H1 (cell line): Measurements from ENCODE around the gene MORN5. TPM values are rescaled to one million over a fixed set of nuclear protein-coding genes. Genes with fewer than 3 reads are reported as not detected.
A peak's percentile ranks its signal among the peaks of the same experiment; 100 is the strongest.

Experiments used
- CTCF ChIA-PET: fragments of 300-600 bp; sonication (Branson Sonifier 250); formaldehyde crosslinking; loops from one replicate; lab custom pipeline; 2021; ENCODE audit not compliant: partially characterized antibody; lab: Charles Lee
- POLR2A ChIA-PET: fragments of 300-600 bp; sonication (Branson Sonifier 250); formaldehyde crosslinking; loops from one replicate; lab custom pipeline; 2021; ENCODE audit warnings: inconsistent platforms; ENCODE audit not compliant: partially characterized antibody; lab: Charles Lee
- DNase-seq, 2 experiments: peaks; one replicate each; pipeline versions ENCODE4 v3.0.0 to v3.0.0-alpha.2; 2010 to 2022; ENCODE audit warnings: low spot score in 2 of 2, low read depth in 1 of 2, mixed read lengths in 1 of 2
- FAIRE-seq: peaks from 2 replicates; lab custom pipeline; 2011; peaks lifted over from hg19 to GRCh38; lab: Jason Lieb, UNC
- H2AFZ ChIP-seq: 2 replicates; pipeline ENCODE4 v1.8.1; 2012; ENCODE audit warnings: low read length, inconsistent platforms
- H2AK5ac ChIP-seq: 2 replicates; pipeline ENCODE4 v1.6.1; 2013; ENCODE audit warnings: low read depth, low read length
- H2BK120ac ChIP-seq: replicated peaks from 2 replicates; pipeline ENCODE3; 2013; ENCODE audit warnings: low read depth, low read length, inconsistent platforms
- H2BK12ac ChIP-seq: 2 replicates; pipeline ENCODE4 v1.6.1; 2013; ENCODE audit warnings: low read depth, low read length
- H2BK15ac ChIP-seq: 2 replicates; pipeline ENCODE4 v1.6.1; 2013; ENCODE audit warnings: low read length
- H2BK20ac ChIP-seq: 2 replicates; pipeline ENCODE4 v1.6.1; 2013; ENCODE audit warnings: low read length
- H2BK5ac ChIP-seq: 2 replicates; pipeline ENCODE4 v1.6.1; 2013; ENCODE audit warnings: low read depth, low read length
- H3K14ac ChIP-seq: 2 replicates; pipeline ENCODE4 v1.6.1; 2013; ENCODE audit warnings: inconsistent platforms; ENCODE audit not compliant: insufficient read length
- H3K18ac ChIP-seq: 2 replicates; pipeline ENCODE4 v1.6.1; 2013; ENCODE audit warnings: low read length; ENCODE audit errors: extremely low read depth
- H3K23ac ChIP-seq: 2 replicates; pipeline ENCODE4 v1.6.1; 2013; ENCODE audit warnings: inconsistent platforms; ENCODE audit not compliant: insufficient read length
- H3K23me2 ChIP-seq: 2 replicates; pipeline ENCODE4 v1.6.1; 2013; ENCODE audit warnings: low read depth, low read length
- H3K27ac ChIP-seq: 2 replicates; pipeline ENCODE4 v1.6.1; 2011; ENCODE audit warnings: low read depth, low read length, inconsistent platforms
- H3K27me3 ChIP-seq, 4 experiments: replicated peaks in 1 of 4; 1 replicate in 1 of 4; 2 replicates in 3 of 4; pipeline versions ENCODE4 v1.6.1 to v1.8.1; 2011 to 2013; ENCODE audit warnings: low read length in 3 of 4, mild to moderate bottlenecking in 3 of 4, inconsistent platforms in 2 of 4, mixed read lengths in 2 of 4, moderate library complexity in 1 of 4; ENCODE audit not compliant: control insufficient read depth in 3 of 4, insufficient read depth in 3 of 4; ENCODE audit errors: extremely low read depth in 1 of 4
- H3K36me3 ChIP-seq, 4 experiments: 2 replicates each; pipeline versions ENCODE4 v1.6.1 to v1.8.1; 2011 to 2013; ENCODE audit warnings: mild to moderate bottlenecking in 4 of 4, low read length in 3 of 4, moderate library complexity in 2 of 4, control low read depth in 1 of 4, inconsistent platforms in 1 of 4; ENCODE audit not compliant: insufficient read depth in 4 of 4, control insufficient read depth in 2 of 4
- H3K4ac ChIP-seq: replicated peaks from 2 replicates; pipeline ENCODE3; 2013; ENCODE audit warnings: low read length, low read depth, mixed read lengths, inconsistent platforms; ENCODE audit not compliant: insufficient read length
- H3K4me1 ChIP-seq, 4 experiments: replicated peaks in 1 of 4; 1 replicate in 1 of 4; 2 replicates in 3 of 4; pipeline versions ENCODE4 v1.6.1 to v1.8.1; 2011 to 2013; ENCODE audit warnings: low read length in 3 of 4, inconsistent platforms in 2 of 4, mixed read lengths in 1 of 4; ENCODE audit not compliant: insufficient read depth in 4 of 4, control insufficient read depth in 3 of 4
- H3K4me2 ChIP-seq, 2 experiments: 2 replicates each; pipeline versions ENCODE4 v1.6.1 to v1.8.1; 2011 to 2013; ENCODE audit warnings: low read depth in 2 of 2, low read length in 2 of 2, control low read depth in 1 of 2, inconsistent platforms in 1 of 2, mild to moderate bottlenecking in 1 of 2; ENCODE audit not compliant: insufficient read depth in 1 of 2
- H3K4me3 ChIP-seq, 4 experiments: fragments of 200-600, 300-600 bp in 1 of 4; sonication (generic), shearing (Covaris generic), sonication (Bioruptor Twin) in 1 of 4; 2 replicates each; pipeline versions ENCODE4 v1.5.1 to v1.8.1; 2011 to 2016; ENCODE audit warnings: low read length in 4 of 4, low read depth in 3 of 4, control low read depth in 2 of 4, inconsistent platforms in 2 of 4, mild to moderate bottlenecking in 2 of 4, mixed read lengths in 1 of 4, moderate library complexity in 1 of 4; ENCODE audit not compliant: insufficient read depth in 2 of 4; ENCODE audit errors: extremely low read depth in 1 of 4
- H3K56ac ChIP-seq: replicated peaks from 2 replicates; pipeline ENCODE3; 2013; ENCODE audit warnings: low read depth, mild to moderate bottlenecking, mixed read lengths, low read length, inconsistent platforms; ENCODE audit not compliant: insufficient read length
- H3K79me1 ChIP-seq: 2 replicates; pipeline ENCODE4 v1.6.1; 2013; ENCODE audit warnings: low read depth, low read length, control low read depth
- H3K79me2 ChIP-seq, 2 experiments: 2 replicates each; pipeline versions ENCODE4 v1.6.1 to v1.8.1; 2012 to 2013; ENCODE audit warnings: low read length in 2 of 2, mild to moderate bottlenecking in 2 of 2, inconsistent platforms in 1 of 2; ENCODE audit not compliant: insufficient read depth in 2 of 2, control insufficient read depth in 1 of 2
- H3K9ac ChIP-seq, 4 experiments: replicated peaks in 1 of 4; 1 replicate in 1 of 4; 2 replicates in 3 of 4; pipeline versions ENCODE4 v1.6.1 to v1.8.1; 2011 to 2013; ENCODE audit warnings: low read depth in 3 of 4, low read length in 3 of 4, control low read depth in 2 of 4, mild to moderate bottlenecking in 2 of 4, moderate library complexity in 2 of 4, inconsistent platforms in 1 of 4; ENCODE audit errors: extremely low read depth in 1 of 4
- H3K9me3 ChIP-seq, 2 experiments: 2 replicates each; pipeline versions ENCODE4 v1.6.1 to v1.8.1; 2012 to 2013; ENCODE audit warnings: mild to moderate bottlenecking in 2 of 2, moderate library complexity in 2 of 2, control low read depth in 1 of 2, inconsistent platforms in 1 of 2, low read depth in 1 of 2, low read length in 1 of 2, mixed read lengths in 1 of 2; ENCODE audit not compliant: insufficient read depth in 2 of 2
- H4K20me1 ChIP-seq, 2 experiments: replicated peaks in 1 of 2; 2 replicates each; pipeline versions ENCODE3 to v1.8.1; 2011 to 2013; ENCODE audit warnings: inconsistent platforms in 2 of 2, low read length in 2 of 2, mild to moderate bottlenecking in 1 of 2; ENCODE audit not compliant: insufficient read depth in 2 of 2, control insufficient read depth in 1 of 2
- H4K5ac ChIP-seq: 2 replicates; pipeline ENCODE4 v1.6.1; 2013; ENCODE audit warnings: low read length, low read depth, mixed read lengths, inconsistent platforms; ENCODE audit not compliant: insufficient read length
- H4K8ac ChIP-seq: 2 replicates; pipeline ENCODE4 v1.8.0; 2013; ENCODE audit warnings: mild to moderate bottlenecking, moderate library complexity, low read length, inconsistent platforms; ENCODE audit not compliant: insufficient read depth; ENCODE audit errors: extremely low read depth
- H4K91ac ChIP-seq: replicated peaks from 2 replicates; pipeline ENCODE3; 2013; ENCODE audit warnings: low read length, mixed read lengths, inconsistent platforms; ENCODE audit not compliant: insufficient read length
- BACH1 ChIP-seq: IDR thresholded peaks from 2 replicates; pipeline ENCODE4 v1.6.1; 2012; ENCODE audit warnings: low read length, improper control_type of control experiment
- CBX8 ChIP-seq: fragments of 300-800, 300-1000 bp; sonication (generic); IDR thresholded peaks from 2 replicates; pipeline ENCODE4 v1.7.1; 2016; ENCODE audit warnings: low read depth, low read length, borderline replicate concordance
- CREB1 ChIP-seq: IDR thresholded peaks from 2 replicates; pipeline ENCODE4 v1.6.1; 2012; ENCODE audit warnings: inconsistent platforms
- NANOG ChIP-seq: IDR thresholded peaks from 2 replicates; pipeline ENCODE4 v1.6.1; 2011; ENCODE audit warnings: low read length, low read depth, mild to moderate bottlenecking, inconsistent platforms; ENCODE audit not compliant: insufficient read depth, poor library complexity, severe bottlenecking
- POLR2A ChIP-seq, 2 experiments: IDR thresholded peaks; 1 replicate in 1 of 2; 2 replicates in 1 of 2; pipeline ENCODE4 v1.6.1; 2011; ENCODE audit warnings: low read depth in 2 of 2, low read length in 2 of 2, mild to moderate bottlenecking in 2 of 2; ENCODE audit errors: control extremely low read depth in 1 of 2
- RNF2 ChIP-seq: fragments of 200-900, 300-1000 bp; sonication (generic); IDR thresholded peaks from 2 replicates; pipeline ENCODE4 v1.7.1; 2016; ENCODE audit warnings: borderline replicate concordance, low read depth, mild to moderate bottlenecking, antibody characterized with exemption, low read length; ENCODE audit not compliant: poor library complexity, severe bottlenecking; ENCODE audit errors: missing control alignments
- SIN3A ChIP-seq, 2 experiments: IDR thresholded peaks in 1 of 2; conservative IDR thresholded peaks in 1 of 2; 2 replicates each; pipeline ENCODE4 v1.6.1; 2011 to 2012; ENCODE audit warnings: low read length in 2 of 2, improper control_type of control experiment in 1 of 2, low read depth in 1 of 2, mild to moderate bottlenecking in 1 of 2
- SP2 ChIP-seq: IDR thresholded peaks from 2 replicates; pipeline ENCODE4 v1.6.1; 2012; ENCODE audit warnings: mild to moderate bottlenecking, low read length, inconsistent platforms
- YY1 ChIP-seq: IDR thresholded peaks from 2 replicates; pipeline ENCODE4 v1.6.1; 2011; ENCODE audit warnings: low read depth, mild to moderate bottlenecking, low read length
- WGBS, 2 experiments: shearing (Covaris generic) in 1 of 2; methylation state at CpG; one replicate each; pipeline versions ENCODE4 v1.1.6 to v1.1.7; 2013 to 2015; ENCODE audit warnings: low lambda C conversion rate in 2 of 2, mixed read lengths in 2 of 2, inconsistent platforms in 1 of 2, low coverage in 1 of 2, missing lambda C conversion rate in 1 of 2; ENCODE audit not compliant: insufficient replicate concordance in 2 of 2, insufficient coverage in 1 of 2, insufficient read length in 1 of 2; ENCODE audit errors: extremely low coverage in 1 of 2, missing lambda C conversion rate in 1 of 2; 5-methylcytosine and 5-hydroxymethylcytosine counted together
- polyA plus RNA-seq, 7 experiments: library from polyadenylated mRNA; depleted of rRNA in 3 of 7; stranded (reverse) in 5 of 7; unstranded in 2 of 7; fragments of >200 nt in 5 of 7; fragments of 200-250 nt in 2 of 7; gene quantifications; 1 replicate in 5 of 7; 2 replicates in 1 of 7; 4 replicates in 1 of 7; pipeline versions ENCODE4 v1.2.1 to v1.2.3, GENCODE V29; 2011 to 2013; ENCODE audit warnings: missing spikeins in 2 of 7, mixed read lengths in 2 of 7
- total RNA-seq: library from RNA; stranded (reverse); fragmentation: NEBNext Ultra II Directional; extraction: Animal tissue kit (Norgen Biotek cat#: 25700); gene quantifications from 2 replicates; pipeline ENCODE4 v1.2.1, GENCODE V29; 2021

Gene MORN5
- total and polyA plus RNA-seq, 2 of the 8 experiments (the other 6 are each of a cell fraction or from before 2014, with no cell fraction given): not detected

DNA sequence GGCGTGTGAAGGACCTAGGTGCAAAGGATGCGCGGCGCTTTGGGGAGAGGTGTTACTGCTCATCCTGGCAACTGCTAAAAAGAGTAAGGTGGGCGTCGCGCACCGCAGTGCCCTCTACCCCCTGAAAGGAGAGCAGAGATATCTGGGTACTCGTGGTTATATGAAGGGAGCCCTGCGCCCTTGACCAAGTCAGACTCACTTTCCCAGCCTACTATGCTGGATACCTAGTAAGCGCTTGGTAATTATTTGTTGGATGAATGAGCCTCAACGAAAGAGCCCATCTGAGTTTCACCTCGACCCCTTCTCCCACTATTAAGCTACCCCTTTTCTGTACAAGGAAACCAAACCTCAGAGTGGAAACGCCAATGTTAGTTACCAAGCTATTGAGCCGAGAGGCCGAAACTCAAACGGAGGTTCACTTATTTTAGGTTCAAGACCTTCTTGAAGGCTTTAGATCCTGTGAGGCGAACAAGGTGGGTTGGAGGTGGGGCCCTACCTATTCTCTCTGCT lies 61.0 kb downstream of the MORN5 start:
- H3K56ac ChIP-seq: no peak overlapping the region
- DNase-seq (no peak), FAIRE-seq (no peak)
- no peak for TF ChIP-seq NANOG
- no peak for TF ChIP-seq SP2
- no peak for TF ChIP-seq CREB1
- TF ChIP-seq SIN3A (conservative IDR thresholded peaks at IDR 0.05 in 1 of 2, IDR thresholded peaks at IDR 0.05 in 1 of 2; ENCODE audit: low read depth in 1 of 2, low read length in 2 of 2): no peak
- TF ChIP-seq YY1: no peak
- TF ChIP-seq RNF2: no peak
- no peak for TF ChIP-seq BACH1
- peak; percentile 99 for TF ChIP-seq CBX8
- no peak for TF ChIP-seq POLR2A (IDR thresholded peaks at IDR 0.05; ENCODE audit: control extremely low read depth in 1 of 2, low read depth in 2 of 2, low read length in 2 of 2)
- H2BK15ac ChIP-seq: peak overlapping the region; percentile 50; the same call in 1 of the 2 replicates
- peaks cover 25% of the 10 kb centered on the region; the same call in 1 of the 2 replicates for H3K23me2 ChIP-seq
- H3K4me1 ChIP-seq: peaks cover 5 to 47% (median 35%) of the 10 kb centered on the region in 4 experiments
- H3K9me3 ChIP-seq: no peaks in the 10 kb centered on the region
- H3K4me2 ChIP-seq: peak overlapping the region; percentile 80 to 87
- 5% methylated on average over 18 of the region's 18 CpGs; no CpG with 5 or more reads in 1 of the 2 experiments for WGBS, 2 experiments
- 0 out of 2 replicates have a peak overlapping the region, but pooled peaks have one; percentile 52 for H2BK5ac ChIP-seq
- H2BK12ac ChIP-seq: peak overlapping the region; percentile 95
- no peak overlapping the region for H4K91ac ChIP-seq
- no peak overlapping the region for H3K27ac ChIP-seq
- ChIA-PET POLR2A (interaction anchor here (0.7 to 1.0 kb wide), 4 partner anchors 23 to 94 kb away, joined by 3 to 4 read pairs (median 3); no protein-coding TSS in a partner anchor), CTCF (interaction anchor here (0.8 to 4.6 kb wide), 5 partner anchors 10 to 96 kb away, joined by 3 to 26 read pairs (median 3); partner anchors contain the start of gene NDUFA8)
- peak overlapping the region; percentile 89; the same call in 1 of the 2 replicates for H2BK20ac ChIP-seq
- H3K4me3 ChIP-seq: peak overlapping the region; percentile 8 to 59 (median 26); a peak in 5 of 8 replicates
- H3K4ac ChIP-seq: no peak overlapping the region
- H3K36me3 ChIP-seq: no peaks in the 10 kb centered on the region; a peak in 1 of 8 replicates
- H3K9ac ChIP-seq: no peak overlapping the region
- H4K20me1 ChIP-seq: peaks cover 15 to 35% of the 10 kb centered on the region in 2 experiments
- peaks cover 93 to 100% (median 99%) of the 10 kb centered on the region in 4 experiments for H3K27me3 ChIP-seq
- no peak overlapping the region for H2BK120ac ChIP-seq
- H3K23ac ChIP-seq: no peak overlapping the region
- H4K8ac ChIP-seq: no peak overlapping the region
- 0 out of 2 replicates have a peak overlapping the region, but pooled peaks have one; percentile 18 for H2AK5ac ChIP-seq
- no peak overlapping the region for H4K5ac ChIP-seq
- H3K18ac ChIP-seq: peak overlapping the region; percentile 44; the same call in 1 of the 2 replicates
- no peaks in the 10 kb centered on the region for H3K79me1 ChIP-seq
- H2AFZ ChIP-seq: no peak overlapping the region
- H3K79me2 ChIP-seq: no peaks in the 10 kb centered on the region
- H3K14ac ChIP-seq: no peak overlapping the region
